ENCODE data around the gene OR2C3. TPM values are rescaled to one million over a fixed set of nuclear protein-coding genes. Genes with fewer than 3 reads are reported as not detected.

OR2C3 gene
- total RNA-seq, result not detected

- no peak for DNase-seq (ENCODE audit: low spot score)
- intact Hi-C loops (cut with DNase I), result no loop called here
- no peak for ATAC-seq
Measured at GRCh38 chr1:247536340-247536739, at the start of gene OR2C3. TSS of gene OR2C3 (minus strand) at chr1:247536440. CDS start at chr1:247532511, 3,929 bp downstream.

- intact Hi-C loops (cut with DNase I), result no loop called here
- DNase-seq (ENCODE audit: low spot score) (no peak), ATAC-seq (no peak)
Measured at GRCh38 chr1:247578946-247579460, 42.8 kb upstream of the OR2C3 start.

GRCh38 chr1:247576514-247576913 lies 40.3 kb upstream of the OR2C3 start:
- intact Hi-C loops (cut with DNase I), result no loop called here

GRCh38 chr1:247574664-247575063 lies 38.4 kb upstream of the OR2C3 start:
- intact Hi-C loops (cut with DNase I), result no loop called here
- ATAC-seq, result no peak
- no peak for DNase-seq (ENCODE audit: low spot score)

More at GRCh38 chr1:247576514-247576913, 40.3 kb upstream of the OR2C3 start:
- ATAC-seq (no peak), DNase-seq (ENCODE audit: low spot score) (no peak)

- intact Hi-C loops (cut with DNase I), result no loop called here
- DNase-seq (ENCODE audit: low spot score), result no peak
- ATAC-seq, result no peak
Measured at GRCh38 chr1:247574236-247574635, 38.0 kb upstream of the OR2C3 start.

- intact Hi-C loops (cut with DNase I), result no loop called here
- no peak for DNase-seq (ENCODE audit: low spot score)
- ATAC-seq, result no peak
Measured at GRCh38 chr1:247562198-247562597, 26.0 kb upstream of the OR2C3 start.

GRCh38 chr1:247561711-247562110 lies 25.5 kb upstream of the OR2C3 start:
- ATAC-seq (no peak), DNase-seq (ENCODE audit: low spot score) (no peak)
- intact Hi-C loops (cut with DNase I), result no loop called here

- intact Hi-C loops (cut with DNase I), result no loop called here
- DNase-seq (ENCODE audit: low spot score) (no peak), ATAC-seq (no peak)
Measured at GRCh38 chr1:247557926-247558674, 21.9 kb upstream of the OR2C3 start.

- DNase-seq (ENCODE audit: low spot score), result no peak
- intact Hi-C loops (cut with DNase I), result no loop called here
- no peak for ATAC-seq
Measured at GRCh38 chr1:247552231-247552630, 16.0 kb upstream of the OR2C3 start.

GRCh38 chr1:247551721-247552120 lies 15.5 kb upstream of the OR2C3 start:
- intact Hi-C loops (cut with DNase I), result no loop called here
- ATAC-seq, result no peak
- DNase-seq (ENCODE audit: low spot score), result no peak

- ATAC-seq (no peak), DNase-seq (ENCODE audit: low spot score) (no peak)
- intact Hi-C loops (cut with DNase I), result no loop called here
Measured at GRCh38 chr1:247548769-247549182, 12.5 kb upstream of the OR2C3 start, which contains the start of gene GCSAML. TSS of gene GCSAML (plus strand) at chr1:247549134. CDS start at chr1:247549192, 58 bp downstream.

GRCh38 chr1:247548092-247548491 lies 11.9 kb upstream of the OR2C3 start:
- intact Hi-C loops (cut with DNase I), result no loop called here
- ATAC-seq, result no peak
- DNase-seq (ENCODE audit: low spot score), result no peak

GRCh38 chr1:247542811-247543210 lies 6.6 kb upstream of the OR2C3 start:
- ATAC-seq (no peak), DNase-seq (ENCODE audit: low spot score) (no peak)
- intact Hi-C loops (cut with DNase I), result no loop called here

GRCh38 chr1:247540581-247540980 lies 4.3 kb upstream of the OR2C3 start:
- intact Hi-C loops (cut with DNase I), result no loop called here
- DNase-seq (ENCODE audit: low spot score), result no peak
- no peak for ATAC-seq

- no peak for ATAC-seq
- intact Hi-C loops (cut with DNase I), result no loop called here
- DNase-seq (ENCODE audit: low spot score), result no peak
Measured at GRCh38 chr1:247539215-247539614, 3.0 kb upstream of the OR2C3 start.

GRCh38 chr1:247538561-247538960 lies 2.3 kb upstream of the OR2C3 start:
- ATAC-seq (no peak), DNase-seq (ENCODE audit: low spot score) (no peak)
- intact Hi-C loops (cut with DNase I), result no loop called here

GRCh38 chr1:247535402-247535801 lies 838 bp downstream of the OR2C3 start:
- ATAC-seq (no peak), DNase-seq (ENCODE audit: low spot score) (no peak)
- intact Hi-C loops (cut with DNase I), result no loop called here

GRCh38 chr1:247531937-247532336 lies 4.3 kb downstream of the OR2C3 start:
- intact Hi-C loops (cut with DNase I), result no loop called here
- ATAC-seq (no peak), DNase-seq (ENCODE audit: low spot score) (no peak)

- no peak for DNase-seq (ENCODE audit: low spot score)
- intact Hi-C loops (cut with DNase I), result no loop called here
- ATAC-seq, result no peak
Measured at GRCh38 chr1:247530785-247531184, 5.5 kb downstream of the OR2C3 start.

GRCh38 chr1:247529771-247530355 lies 6.4 kb downstream of the OR2C3 start:
- ATAC-seq (no peak), DNase-seq (ENCODE audit: low spot score) (no peak)
- intact Hi-C loops (cut with DNase I), result no loop called here
